ELR (cell line): ENCODE measurements around the gene OGFR.

Experiments used
- DNase-seq: peaks from one replicate; pipeline ENCODE4 v3.0.0-alpha.2; 2015; ENCODE audit warnings: low read depth

Gene OGFR, protein sequence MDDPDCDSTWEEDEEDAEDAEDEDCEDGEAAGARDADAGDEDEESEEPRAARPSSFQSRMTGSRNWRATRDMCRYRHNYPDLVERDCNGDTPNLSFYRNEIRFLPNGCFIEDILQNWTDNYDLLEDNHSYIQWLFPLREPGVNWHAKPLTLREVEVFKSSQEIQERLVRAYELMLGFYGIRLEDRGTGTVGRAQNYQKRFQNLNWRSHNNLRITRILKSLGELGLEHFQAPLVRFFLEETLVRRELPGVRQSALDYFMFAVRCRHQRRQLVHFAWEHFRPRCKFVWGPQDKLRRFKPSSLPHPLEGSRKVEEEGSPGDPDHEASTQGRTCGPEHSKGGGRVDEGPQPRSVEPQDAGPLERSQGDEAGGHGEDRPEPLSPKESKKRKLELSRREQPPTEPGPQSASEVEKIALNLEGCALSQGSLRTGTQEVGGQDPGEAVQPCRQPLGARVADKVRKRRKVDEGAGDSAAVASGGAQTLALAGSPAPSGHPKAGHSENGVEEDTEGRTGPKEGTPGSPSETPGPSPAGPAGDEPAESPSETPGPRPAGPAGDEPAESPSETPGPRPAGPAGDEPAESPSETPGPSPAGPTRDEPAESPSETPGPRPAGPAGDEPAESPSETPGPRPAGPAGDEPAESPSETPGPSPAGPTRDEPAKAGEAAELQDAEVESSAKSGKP

DNA sequence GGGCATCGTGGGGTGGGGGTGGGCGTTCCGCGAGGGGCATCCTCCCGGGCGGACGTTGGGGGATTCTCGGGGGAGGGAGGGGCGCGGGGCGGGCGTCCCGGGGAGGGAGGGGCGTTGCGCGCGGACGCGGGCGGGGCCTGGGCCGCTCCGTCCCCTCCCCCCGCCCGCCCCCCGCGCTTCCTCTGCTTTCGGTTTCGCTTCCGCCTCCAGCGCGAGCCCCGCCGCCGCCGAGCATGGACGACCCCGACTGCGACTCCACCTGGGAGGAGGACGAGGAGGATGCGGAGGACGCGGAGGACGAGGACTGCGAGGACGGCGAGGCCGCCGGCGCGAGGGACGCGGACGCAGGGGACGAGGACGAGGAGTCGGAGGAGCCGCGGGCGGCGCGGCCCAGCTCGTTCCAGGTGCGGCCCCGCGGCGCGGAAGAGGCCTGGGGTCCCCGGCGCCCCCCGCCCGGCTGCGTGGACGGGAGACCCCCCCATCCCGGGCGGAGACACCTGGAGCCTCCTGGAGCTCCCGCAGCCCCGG, at the start of gene OGFR:
OGFR (plus strand) TSS at position 209 of the 528 bp plus-strand sequence; CDS start at position 234, 25 bp downstream.
- peak; percentile 78 for DNase-seq

DNA sequence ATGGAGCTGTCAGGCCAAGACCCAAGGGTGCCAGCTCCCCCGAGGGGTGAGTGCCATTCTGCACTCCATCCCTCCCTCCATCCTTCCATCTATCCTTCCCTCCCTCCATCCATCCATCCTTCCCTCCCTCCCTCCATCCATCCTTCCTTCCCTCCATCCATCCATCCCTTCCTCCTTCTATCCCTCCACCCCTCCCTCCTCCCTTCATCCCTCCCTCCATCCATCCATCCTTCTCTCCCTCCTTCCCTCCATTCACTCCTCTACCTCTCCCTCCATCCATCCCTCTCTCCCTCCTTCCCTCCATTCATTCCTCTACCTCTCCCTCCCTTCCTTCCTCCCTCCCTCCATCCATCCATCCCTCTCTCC, 49.7 kb upstream of the OGFR start:
- no peak for DNase-seq

DNA sequence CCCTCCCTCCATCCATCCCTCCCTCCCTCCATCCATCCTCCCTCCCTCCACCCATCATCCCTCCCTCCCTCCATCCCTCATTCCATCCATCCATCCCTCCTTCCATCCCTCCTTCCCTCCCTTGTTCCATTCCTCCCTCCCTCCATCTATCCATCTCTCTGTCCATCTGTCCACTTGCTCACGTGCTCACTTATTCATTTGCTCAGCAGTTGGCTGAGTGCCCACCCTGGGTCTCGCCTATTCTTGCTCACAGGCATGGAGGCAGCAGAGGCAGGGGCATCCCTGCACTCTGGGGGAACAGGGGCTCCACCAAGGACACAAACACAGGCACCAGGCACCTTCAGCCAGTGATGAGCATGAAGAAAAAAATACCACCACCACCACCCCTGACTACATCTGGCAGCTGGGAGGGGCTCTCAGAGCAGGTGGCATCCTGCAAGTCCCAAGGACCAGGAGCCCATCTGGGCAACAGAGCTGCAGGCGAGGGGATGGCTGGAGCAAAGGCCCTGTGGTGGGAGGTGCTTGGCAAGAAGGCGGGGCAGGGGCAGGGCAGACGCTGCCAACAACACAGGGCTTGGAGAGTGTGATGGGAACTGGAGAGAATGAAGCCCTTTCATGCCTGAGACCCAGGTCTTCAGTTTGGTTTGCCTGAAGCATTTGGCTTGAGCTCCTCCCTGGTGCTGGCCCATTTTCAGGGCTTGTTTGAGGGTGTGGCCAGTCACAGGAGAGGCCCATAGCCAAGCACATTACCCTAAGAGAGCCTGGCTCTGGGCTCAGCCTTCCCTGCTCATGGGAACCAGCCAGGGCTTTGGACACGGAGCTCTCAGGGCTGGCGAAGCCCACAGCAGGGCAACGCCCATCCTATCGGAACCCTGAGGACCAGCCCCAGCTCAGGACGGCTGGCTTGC, 48.6 kb upstream of the OGFR start:
- no peak for DNase-seq

DNA sequence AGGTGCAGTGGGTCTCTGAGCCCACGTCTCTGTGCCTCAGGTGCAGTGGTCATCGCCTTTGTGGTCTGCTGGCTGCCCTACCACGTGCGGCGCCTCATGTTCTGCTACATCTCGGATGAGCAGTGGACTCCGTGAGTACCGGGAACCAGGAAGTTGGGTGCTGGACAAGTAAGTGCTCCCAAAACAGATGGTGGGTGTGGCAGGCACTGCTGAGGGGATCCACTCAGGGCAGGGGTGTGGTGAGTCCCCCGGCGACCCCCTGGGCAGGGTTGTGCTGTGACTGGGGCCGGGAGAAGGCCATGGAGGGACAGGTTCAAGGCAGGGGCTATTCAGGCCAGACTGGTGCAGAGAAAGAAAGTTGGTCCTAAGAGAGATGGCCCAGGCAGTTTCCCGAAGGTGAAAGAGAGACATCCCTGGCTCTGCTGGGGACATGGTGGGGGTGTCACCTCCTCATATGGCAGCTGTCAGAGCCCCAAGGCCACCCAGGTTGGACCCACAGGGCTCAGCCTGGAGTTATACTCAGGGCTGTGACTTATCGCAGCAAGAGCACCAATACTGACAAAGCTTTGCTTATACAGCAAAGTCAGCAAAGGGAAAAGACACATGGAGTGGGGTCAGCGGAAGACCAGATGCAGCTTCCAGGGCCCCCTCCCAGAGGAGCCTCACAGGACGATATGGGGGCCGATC, 46.3 kb upstream of the OGFR start:
- no peak for DNase-seq

DNA sequence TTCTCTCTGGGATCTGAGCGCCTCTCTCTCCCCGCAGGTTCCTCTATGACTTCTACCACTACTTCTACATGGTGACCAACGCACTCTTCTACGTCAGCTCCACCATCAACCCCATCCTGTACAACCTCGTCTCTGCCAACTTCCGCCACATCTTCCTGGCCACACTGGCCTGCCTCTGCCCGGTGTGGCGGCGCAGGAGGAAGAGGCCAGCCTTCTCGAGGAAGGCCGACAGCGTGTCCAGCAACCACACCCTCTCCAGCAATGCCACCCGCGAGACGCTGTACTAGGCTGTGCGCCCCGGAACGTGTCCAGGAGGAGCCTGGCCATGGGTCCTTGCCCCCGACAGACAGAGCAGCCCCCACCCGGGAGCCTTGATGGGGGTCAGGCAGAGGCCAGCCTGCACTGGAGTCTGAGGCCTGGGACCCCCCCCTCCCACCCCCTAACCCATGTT, 44.6 kb upstream of the OGFR start:
- DNase-seq, result no peak

DNA sequence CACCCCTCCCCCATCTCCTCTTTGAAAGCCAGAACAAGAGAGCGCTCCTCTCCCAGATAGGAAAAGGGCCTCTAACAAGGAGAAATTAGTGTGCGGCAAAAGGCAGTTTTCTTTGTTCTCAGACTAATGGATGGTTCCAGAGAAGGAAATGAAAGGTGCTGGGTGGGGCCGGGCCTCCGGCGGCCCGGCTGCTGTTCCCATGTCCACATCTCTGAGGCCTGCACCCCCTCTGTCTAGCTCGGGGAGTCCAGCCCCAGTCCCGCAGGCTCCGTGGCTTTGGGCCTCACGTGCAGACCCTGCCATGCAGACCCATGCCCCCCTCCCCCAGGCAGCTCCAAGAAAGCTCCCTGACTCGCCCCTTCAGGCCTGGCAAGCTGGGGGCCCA, 44.2 kb upstream of the OGFR start:
- DNase-seq, result no peak

DNA sequence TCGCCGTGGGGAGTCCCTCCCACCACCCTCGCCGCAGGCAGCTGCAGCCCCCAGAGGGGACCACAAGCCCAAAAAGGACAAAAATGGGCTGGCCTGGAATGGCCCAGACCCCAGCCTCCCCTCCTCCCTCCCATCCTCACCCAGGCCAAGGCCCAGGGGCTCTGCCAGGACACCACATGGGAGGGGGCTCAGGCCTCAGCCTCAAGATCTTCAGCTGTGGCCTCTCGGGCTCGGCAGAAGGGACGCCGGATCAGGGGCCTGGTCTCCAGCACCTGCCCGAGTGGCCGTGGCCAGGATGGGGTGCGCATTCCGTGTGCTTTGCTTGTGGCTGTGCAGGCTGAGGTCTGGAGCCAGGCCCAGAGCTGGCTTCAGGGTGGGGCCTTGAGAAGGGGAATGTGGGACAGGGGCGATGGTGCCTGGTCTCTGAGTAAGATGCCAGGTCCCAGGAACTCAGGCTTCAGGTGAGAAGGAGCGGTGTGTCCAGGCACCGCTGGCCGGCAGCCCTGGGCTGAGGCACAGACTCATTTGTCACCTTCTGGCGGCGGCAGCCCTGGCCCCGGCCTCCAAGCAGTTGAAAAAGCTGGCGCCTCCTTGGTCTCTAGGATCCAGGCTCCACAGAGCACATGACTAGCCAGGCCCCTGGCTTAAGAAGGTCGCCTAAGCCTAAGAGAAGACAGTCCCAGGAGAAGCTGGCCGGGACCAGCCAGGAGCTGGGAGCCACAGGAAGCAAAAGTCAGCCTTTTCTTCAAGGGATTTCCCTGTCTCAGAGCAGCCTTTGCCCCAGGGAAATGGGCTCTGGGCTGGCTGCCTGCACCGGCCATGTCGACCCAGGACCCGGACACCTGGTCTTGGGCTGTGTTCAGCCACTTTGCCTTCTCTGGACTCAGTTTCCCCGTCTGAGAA, 43.5 kb upstream of the OGFR start:
- no peak for DNase-seq

DNA sequence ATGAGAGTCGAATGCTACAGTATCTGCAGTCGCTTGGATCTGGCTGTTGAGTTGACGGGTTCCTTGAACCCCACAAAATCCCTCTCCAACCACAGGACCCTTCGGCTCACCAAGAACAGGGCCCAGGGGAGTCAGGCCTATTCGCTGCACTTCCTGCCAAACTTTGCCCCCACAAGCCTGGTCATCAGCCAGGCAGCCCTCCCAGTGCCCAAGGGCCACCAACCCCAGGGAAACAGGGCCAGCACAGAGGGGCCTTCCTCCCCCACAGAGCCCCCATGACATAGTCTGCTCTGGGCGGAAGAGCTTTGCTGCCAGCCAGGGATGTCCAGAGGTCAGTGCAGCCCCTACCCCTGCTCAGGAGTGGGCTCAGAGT, 42.9 kb upstream of the OGFR start:
- DNase-seq, result no peak

DNA sequence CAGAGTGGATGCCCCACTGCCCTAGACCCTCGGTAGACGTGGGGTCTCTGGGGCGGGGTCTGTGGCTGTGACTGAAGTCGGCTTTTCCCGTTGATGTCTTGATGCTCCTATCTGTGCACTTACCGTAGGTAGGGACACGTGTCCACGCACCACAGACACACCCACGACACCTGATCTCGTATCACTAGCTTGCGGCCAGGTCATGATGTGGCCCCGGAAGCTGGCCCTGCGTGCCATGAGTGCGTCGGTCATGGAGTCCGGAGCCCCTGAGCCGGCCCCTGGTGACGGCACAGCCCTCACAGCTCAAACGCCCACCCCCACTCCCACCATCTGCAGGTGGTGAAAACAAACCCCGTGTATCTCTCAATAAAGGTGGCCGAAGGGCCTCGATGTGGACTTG, 42.3 kb upstream of the OGFR start:
- no peak for DNase-seq

DNA sequence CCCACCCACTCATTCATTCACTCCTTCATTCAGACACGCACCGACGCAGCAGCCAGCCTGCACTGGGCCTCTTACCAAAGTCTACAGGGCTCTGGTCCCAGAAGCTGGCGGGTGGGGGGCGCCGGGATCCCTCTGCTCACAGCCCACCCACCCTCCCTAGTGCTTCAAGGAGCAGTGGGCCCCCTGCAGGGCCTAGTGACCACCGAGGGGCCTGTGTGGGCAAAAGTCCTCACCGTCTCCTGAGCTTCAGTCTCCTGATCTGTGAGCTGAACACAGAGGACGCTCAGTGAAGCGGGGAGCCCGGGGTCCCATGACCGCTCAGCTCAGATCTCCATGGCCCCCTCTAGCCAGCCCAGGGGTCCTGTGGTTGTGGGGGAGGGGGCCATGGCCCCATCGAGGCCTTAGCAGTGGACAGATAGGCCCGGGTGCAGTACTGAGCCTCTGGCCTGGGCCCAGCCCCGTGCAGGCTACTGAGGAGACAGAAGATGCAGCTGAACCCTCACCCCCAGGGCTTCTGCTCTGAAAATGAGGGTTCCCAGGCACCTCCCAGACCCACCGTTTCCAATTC, 41.8 kb upstream of the OGFR start:
- DNase-seq, result no peak

DNA sequence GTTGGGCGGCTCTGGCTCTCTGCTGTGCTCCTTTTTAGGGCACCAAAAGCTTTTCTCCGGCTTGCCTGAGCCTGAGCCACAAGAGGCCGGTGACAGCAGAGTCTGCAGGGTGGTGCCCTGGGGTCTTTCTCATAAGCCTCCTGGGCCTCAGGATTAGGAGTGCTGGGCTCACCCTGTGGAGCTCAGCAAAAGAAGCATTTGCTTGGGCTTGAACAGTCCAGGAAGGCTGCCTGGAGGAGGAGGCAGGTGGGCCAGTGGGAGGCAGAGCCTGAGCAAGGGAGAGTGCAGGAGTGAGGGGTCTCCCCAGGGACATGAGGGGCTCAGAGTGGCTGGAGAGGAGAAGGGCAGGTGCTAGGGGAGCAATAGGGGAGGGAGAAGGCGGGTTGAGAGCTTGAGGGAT, 41.2 kb upstream of the OGFR start:
- no peak for DNase-seq

DNA sequence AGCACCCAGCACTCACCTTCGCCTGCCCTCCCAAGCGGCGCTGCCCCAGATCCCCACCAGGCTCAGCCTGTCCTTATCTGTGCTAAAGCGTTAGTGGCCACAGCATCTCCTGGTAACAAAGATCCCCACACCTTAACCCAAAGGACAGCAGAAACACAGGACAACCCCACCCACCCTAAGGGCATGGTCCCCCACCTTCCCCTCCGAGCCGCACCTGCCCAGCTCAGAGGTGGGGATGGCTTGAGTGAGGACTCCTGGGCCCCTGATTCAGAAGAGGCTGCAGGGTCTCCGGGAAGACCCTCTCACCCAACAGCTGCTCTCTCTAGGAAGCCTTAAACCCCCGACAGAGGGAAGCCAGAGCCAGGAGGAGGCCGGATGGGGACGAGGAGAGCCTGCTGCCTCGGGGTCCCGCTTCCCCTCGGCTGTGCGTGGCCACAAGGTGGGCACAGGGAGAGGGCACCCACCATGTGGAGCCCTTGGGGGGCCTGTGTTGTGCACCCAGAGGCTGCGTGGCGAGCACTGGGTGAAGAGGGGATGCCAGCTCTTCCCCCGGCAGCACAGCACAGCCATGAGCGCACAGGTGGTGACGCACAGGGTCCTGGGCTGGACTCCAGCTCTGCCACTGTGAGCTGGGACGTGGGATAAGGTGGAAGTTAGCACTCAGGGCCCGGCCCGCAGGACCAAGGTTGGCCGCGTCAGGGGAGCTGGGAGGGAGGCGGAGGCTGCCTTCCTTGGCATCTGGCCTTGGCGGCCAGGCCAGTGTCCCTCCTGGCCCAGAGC, 40.3 kb upstream of the OGFR start:
- DNase-seq, result no peak

DNA sequence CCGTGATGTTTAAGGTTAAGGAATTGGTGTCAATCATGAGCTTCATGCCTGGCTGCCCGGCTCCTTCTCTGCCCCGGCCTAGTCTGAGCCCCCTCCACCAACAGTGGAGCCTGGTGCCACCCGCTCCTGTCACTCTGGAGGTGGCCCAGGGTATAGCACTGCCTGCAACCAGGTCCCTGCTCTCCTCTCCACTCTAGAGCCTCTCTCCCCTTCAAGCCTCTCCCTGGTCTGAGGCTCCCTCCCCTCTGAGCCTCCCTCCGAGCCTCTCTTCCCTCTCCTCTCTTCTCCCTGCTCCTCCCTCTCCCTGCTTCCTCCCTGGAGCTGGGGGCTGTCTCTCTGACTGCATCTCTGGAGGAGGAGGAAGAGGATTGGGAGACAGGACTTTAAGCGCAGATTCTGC, 39.6 kb upstream of the OGFR start:
- DNase-seq, result no peak

DNA sequence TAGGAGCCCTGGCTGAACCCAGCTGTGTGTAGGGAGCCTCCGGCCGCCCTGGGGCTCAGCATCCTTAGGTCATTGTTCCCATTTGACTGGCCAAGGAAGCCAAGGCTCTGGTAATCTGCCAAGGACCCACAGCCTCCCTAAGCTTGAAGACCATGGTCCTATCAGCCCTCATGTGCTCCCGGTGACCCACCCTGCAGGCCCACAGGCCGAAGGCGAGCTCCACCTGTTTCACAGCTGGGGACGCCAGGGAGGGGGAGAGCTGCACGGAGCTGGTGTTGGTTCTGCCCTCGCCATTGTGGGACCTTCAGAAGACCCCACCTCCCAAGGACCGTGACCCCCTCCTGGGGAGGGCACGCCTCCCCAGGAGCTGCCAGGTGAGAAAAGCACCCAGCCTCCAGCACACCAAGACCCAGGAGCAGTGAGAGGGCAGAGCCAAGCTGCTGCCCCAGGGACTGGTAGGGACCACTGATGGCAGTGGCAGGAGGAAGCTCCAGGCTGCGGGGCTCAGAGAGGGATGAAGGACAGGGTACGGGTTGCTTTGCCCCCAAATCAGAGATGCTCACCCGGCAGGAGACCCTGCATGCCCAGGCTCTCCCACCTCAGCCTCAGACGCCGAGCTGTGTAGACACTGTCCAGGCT, 39.1 kb upstream of the OGFR start:
- no peak for DNase-seq

DNA sequence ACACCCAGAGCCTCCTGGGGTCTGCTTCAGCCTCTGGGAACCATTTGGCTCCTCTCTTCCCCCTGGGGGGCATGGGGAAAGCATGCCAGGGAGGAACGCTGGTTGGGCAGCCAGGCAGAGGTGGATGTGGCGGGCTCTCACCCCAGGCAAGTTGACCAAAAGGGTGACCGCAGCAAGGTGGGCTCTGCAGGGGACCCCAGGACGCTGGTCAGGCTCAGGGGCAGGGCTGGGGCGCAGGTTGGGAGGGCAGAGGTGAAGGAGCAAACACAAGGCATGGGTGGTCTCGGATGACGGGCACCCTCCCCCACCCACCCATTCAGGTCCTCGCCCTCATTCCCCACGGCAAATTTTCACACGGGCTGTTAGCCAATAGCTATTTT, 38.6 kb upstream of the OGFR start:
- DNase-seq, result no peak

DNA sequence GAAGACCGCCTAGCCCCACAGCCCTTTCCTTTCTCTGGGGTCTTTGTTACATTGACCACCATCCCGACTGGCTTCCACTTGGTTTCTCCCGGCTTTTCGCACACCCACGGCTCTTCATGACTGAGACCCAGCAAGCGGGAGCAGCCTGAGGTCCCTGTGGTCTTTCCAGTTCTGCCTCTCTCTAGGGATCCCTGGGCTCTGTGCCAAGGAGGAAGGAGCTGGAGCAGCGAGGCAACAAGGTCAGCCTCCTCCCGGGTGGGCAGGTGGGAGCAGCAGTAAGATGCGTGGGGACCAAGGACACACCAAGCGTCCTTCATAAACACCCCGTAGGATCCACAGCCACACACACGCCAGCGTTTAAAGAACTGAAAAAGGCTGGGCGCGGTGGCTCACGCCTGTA, 37.9 kb upstream of the OGFR start:
- DNase-seq, result no peak

DNA sequence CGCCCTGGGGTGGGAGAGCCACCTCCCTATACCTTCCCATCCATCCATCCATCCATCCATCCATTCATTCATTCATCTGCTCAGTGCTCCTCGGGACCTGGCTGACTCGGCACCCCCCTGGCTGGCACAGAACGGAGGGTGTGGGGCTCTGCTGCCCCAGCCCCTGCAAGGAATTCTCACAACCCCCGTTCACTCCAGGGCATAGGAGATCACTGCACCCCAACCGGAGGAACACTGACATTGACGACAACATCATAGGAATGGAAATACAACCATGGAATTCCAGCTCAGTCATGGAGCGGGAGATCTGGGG, 36.4 kb upstream of the OGFR start:
- DNase-seq, result no peak

DNA sequence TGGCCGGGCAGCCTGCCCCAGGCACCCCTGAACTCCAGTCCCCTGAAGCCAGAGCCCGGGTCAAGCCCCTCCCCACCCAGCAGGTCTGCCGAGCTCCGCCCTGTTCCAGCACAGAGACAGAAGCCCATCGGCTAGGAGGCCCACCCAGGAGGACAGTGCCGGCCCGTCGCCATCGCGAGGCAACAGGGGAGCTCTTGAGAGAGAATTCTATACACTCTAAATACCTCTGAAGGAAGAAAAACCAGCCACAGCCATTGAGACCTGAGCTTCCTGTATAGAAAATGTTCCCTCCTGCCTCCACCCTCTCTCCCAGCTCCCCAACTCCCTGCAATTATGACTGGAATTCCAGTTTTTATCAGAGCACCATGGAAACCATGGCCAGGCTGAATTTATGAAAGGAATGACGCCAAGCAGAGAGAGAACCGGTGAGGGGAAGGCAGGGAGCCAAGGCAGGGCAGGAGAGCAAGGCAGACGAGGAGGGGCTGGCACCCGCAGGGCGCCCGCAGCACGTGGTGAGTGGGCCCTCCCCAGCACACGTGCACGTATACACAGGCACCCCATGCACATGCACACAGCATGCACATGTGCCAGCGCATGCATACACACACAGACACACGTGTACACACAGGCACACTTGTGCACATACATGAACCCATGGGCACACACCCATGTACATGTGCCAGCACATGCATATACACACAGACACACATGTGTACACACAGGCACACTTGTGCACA, 35.9 kb upstream of the OGFR start:
- no peak for DNase-seq
